H9 (cell line): Measurements from ENCODE around the gene DNAI1. TPM values are rescaled to one million over a fixed set of nuclear protein-coding genes. Genes with fewer than 3 reads are reported as not detected.

Experiments
- DNase-seq: peaks from one replicate; pipeline ENCODE4 v3.0.0-alpha.2; 2017
- H2AFZ ChIP-seq: one replicate; pipeline ENCODE4 v1.6.1; 2013; ENCODE audit warnings: mild to moderate bottlenecking, low read length, control low read depth, moderate library complexity
- H2AK5ac ChIP-seq: 2 replicates; pipeline ENCODE4 v1.6.1; 2013; ENCODE audit warnings: low read length, control low read depth, mixed read lengths; ENCODE audit not compliant: insufficient read length
- H2BK120ac ChIP-seq: one replicate; pipeline ENCODE4 v1.6.1; 2013; ENCODE audit warnings: low read depth, mild to moderate bottlenecking, low read length, control low read depth, inconsistent platforms; ENCODE audit not compliant: poor library complexity, severe bottlenecking
- H2BK12ac ChIP-seq: 2 replicates; pipeline ENCODE4 v1.6.1; 2013; ENCODE audit warnings: low read length, control low read depth, mixed read lengths, low read depth; ENCODE audit not compliant: insufficient read length
- H2BK15ac ChIP-seq: 2 replicates; pipeline ENCODE4 v1.6.1; 2013; ENCODE audit warnings: low read depth, low read length, control low read depth
- H2BK20ac ChIP-seq: one replicate; pipeline ENCODE4 v1.6.1; 2013; ENCODE audit warnings: low read depth, mild to moderate bottlenecking, low read length, control low read depth, inconsistent platforms; ENCODE audit not compliant: poor library complexity, severe bottlenecking
- H2BK5ac ChIP-seq: 2 replicates; pipeline ENCODE4 v1.6.1; 2013; ENCODE audit warnings: low read length, control low read depth, mixed read lengths; ENCODE audit not compliant: insufficient read length
- H3K14ac ChIP-seq: 2 replicates; pipeline ENCODE4 v1.6.1; 2013; ENCODE audit warnings: low read length, control low read depth; ENCODE audit not compliant: insufficient read depth
- H3K18ac ChIP-seq: 2 replicates; pipeline ENCODE4 v1.6.1; 2013; ENCODE audit warnings: low read depth, mild to moderate bottlenecking, mixed read lengths, low read length, control low read depth; ENCODE audit not compliant: insufficient read length
- H3K23ac ChIP-seq: 2 replicates; pipeline ENCODE4 v1.6.1; 2013; ENCODE audit warnings: low read length, control low read depth, mixed read lengths, low read depth; ENCODE audit not compliant: insufficient read length
- H3K23me2 ChIP-seq: 2 replicates; pipeline ENCODE4 v1.6.1; 2013; ENCODE audit warnings: low read depth, mild to moderate bottlenecking, mixed read lengths, low read length, control low read depth; ENCODE audit not compliant: insufficient read length, poor library complexity, severe bottlenecking
- H3K27ac ChIP-seq: 2 replicates; pipeline ENCODE4 v1.5.1; 2013; ENCODE audit warnings: low read length, control low read depth, mixed read lengths, low read depth; ENCODE audit not compliant: insufficient read length
- H3K27me3 ChIP-seq: 2 replicates; pipeline ENCODE4 v1.6.1; 2013; ENCODE audit warnings: low read length, control low read depth, inconsistent platforms; ENCODE audit not compliant: insufficient read depth
- H3K4ac ChIP-seq: 2 replicates; pipeline ENCODE4 v1.6.1; 2013; ENCODE audit warnings: low read depth, mild to moderate bottlenecking, control low read depth, inconsistent platforms, low read length, moderate library complexity
- H3K4me1 ChIP-seq: 2 replicates; pipeline ENCODE4 v1.6.1; 2013; ENCODE audit warnings: low read length, control low read depth, inconsistent platforms; ENCODE audit not compliant: insufficient read depth
- H3K4me2 ChIP-seq: 2 replicates; pipeline ENCODE4 v1.6.1; 2013; ENCODE audit warnings: low read length, control low read depth, mixed read lengths; ENCODE audit not compliant: insufficient read length, insufficient read depth
- H3K56ac ChIP-seq: 2 replicates; pipeline ENCODE4 v1.6.1; 2013; ENCODE audit warnings: low read depth, mild to moderate bottlenecking, mixed read lengths, low read length, control low read depth; ENCODE audit not compliant: insufficient read length
- H3K79me1 ChIP-seq: 2 replicates; pipeline ENCODE4 v1.6.1; 2013; ENCODE audit warnings: low read depth, mild to moderate bottlenecking, moderate library complexity, low read length, control low read depth, inconsistent platforms; ENCODE audit not compliant: insufficient read depth, poor library complexity, severe bottlenecking
- H3K79me2 ChIP-seq: 2 replicates; pipeline ENCODE4 v1.6.1; 2013; ENCODE audit warnings: low read length, control low read depth, inconsistent platforms; ENCODE audit not compliant: insufficient read depth
- H3K9ac ChIP-seq: 2 replicates; pipeline ENCODE4 v1.6.1; 2013; ENCODE audit warnings: low read length, control low read depth, mixed read lengths; ENCODE audit not compliant: insufficient read length; ENCODE audit errors: extremely low read depth
- H3K9me3 ChIP-seq: one replicate; pipeline ENCODE4 v1.6.1; 2013; ENCODE audit warnings: low read depth, low read length, inconsistent platforms; ENCODE audit not compliant: control insufficient read depth
- H3T11ph ChIP-seq: one replicate; pipeline ENCODE4 v1.6.1; 2013; ENCODE audit warnings: mild to moderate bottlenecking, low read length, control low read depth, inconsistent platforms
- H4K20me1 ChIP-seq: one replicate; pipeline ENCODE4 v1.6.1; 2013; ENCODE audit not compliant: control insufficient read depth, insufficient read length, insufficient read depth
- H4K5ac ChIP-seq: 2 replicates; pipeline ENCODE4 v1.6.1; 2013; ENCODE audit warnings: low read depth, mild to moderate bottlenecking, mixed read lengths, low read length, control low read depth; ENCODE audit not compliant: insufficient read length
- H4K8ac ChIP-seq: replicated peaks from 2 replicates; pipeline ENCODE4 v1.6.1; 2013; ENCODE audit warnings: low read length, control low read depth, mixed read lengths, low read depth; ENCODE audit not compliant: insufficient read length
- H4K91ac ChIP-seq: 2 replicates; pipeline ENCODE4 v1.6.1; 2013; ENCODE audit warnings: low read depth, mild to moderate bottlenecking, moderate library complexity, mixed read lengths, low read length, control low read depth; ENCODE audit not compliant: insufficient read length
- H3K27ac Mint-ChIP-seq, 3 experiments: 2 replicates in 2 of 3; 3 replicates in 1 of 3; pipeline ENCODE4 v1.8.0; 2020 to 2021; ENCODE audit warnings: mixed read lengths in 3 of 3, mild to moderate bottlenecking in 1 of 3, moderate library complexity in 1 of 3
- H3K27me3 Mint-ChIP-seq: 2 replicates; pipeline ENCODE4 v1.8.0; 2021; ENCODE audit warnings: low read depth, mild to moderate bottlenecking, moderate library complexity, mixed read lengths
- H3K36me3 Mint-ChIP-seq, 3 experiments: 2 replicates in 2 of 3; 3 replicates in 1 of 3; pipeline ENCODE4 v1.8.0; 2020 to 2021; ENCODE audit warnings: low read depth in 3 of 3, mixed read lengths in 3 of 3; ENCODE audit not compliant: insufficient read depth in 1 of 3
- H3K4me1 Mint-ChIP-seq, 2 experiments: 2 replicates each; pipeline ENCODE4 v1.8.0; 2020; ENCODE audit warnings: mixed read lengths in 2 of 2
- H3K4me3 Mint-ChIP-seq, 2 experiments: 2 replicates in 1 of 2; 3 replicates in 1 of 2; pipeline ENCODE4 v1.8.0; 2020 to 2021; ENCODE audit warnings: mild to moderate bottlenecking in 2 of 2, mixed read lengths in 2 of 2, moderate library complexity in 1 of 2
- H3K9me3 Mint-ChIP-seq, 2 experiments: 2 replicates in 1 of 2; 3 replicates in 1 of 2; pipeline ENCODE4 v1.8.0; 2020; ENCODE audit warnings: mild to moderate bottlenecking in 2 of 2, mixed read lengths in 2 of 2, moderate library complexity in 1 of 2
- WGBS: extraction: QIAGEN DNeasy Blood & Tissue Kit; methylation state at CpG from one replicate; pipeline ENCODE4 v1.1.7; 2013; ENCODE audit warnings: missing lambda C conversion rate, low lambda C conversion rate, mixed read lengths; ENCODE audit not compliant: insufficient read length; ENCODE audit errors: extremely low coverage; 5-methylcytosine and 5-hydroxymethylcytosine counted together
- total RNA-seq: library from RNA; stranded (reverse); gene quantifications from 2 replicates; pipeline ENCODE4 v1.2.1, GENCODE V29; 2021
- TF ChIP-seq, protein P1 (sequence below): fragments of 200-600 bp; sonication (generic); conservative IDR thresholded peaks from 3 replicates; pipeline ENCODE4 v1.8.0; 2021; ENCODE audit warnings: antibody characterized with exemption, mild to moderate bottlenecking

DNAI1 gene
- total RNA-seq, 1 experiment from 2014 or later = 0.22 TPM

GRCh38 chr9:34485822-34486221, 27.2 kb downstream of the DNAI1 start:
- Histone ChIP-seq H3K9me3 (no peaks in the 10 kb centered on the region), H3K4me2 (no peak overlapping the region), H3K56ac (no peak overlapping the region), H4K20me1 (no peaks in the 10 kb centered on the region), H3K23me2 (no peaks in the 10 kb centered on the region), H3K14ac (no peak overlapping the region), H3K23ac (no peak overlapping the region), H2AFZ (no peak overlapping the region), H3K4me1 (no peaks in the 10 kb centered on the region), H2AK5ac (no peak overlapping the region), H3K27ac (no peak overlapping the region), H3K18ac (no peak overlapping the region), H4K8ac (no peak overlapping the region), H2BK12ac (no peak overlapping the region), H3T11ph (no peak overlapping the region), H3K27me3 (no peaks in the 10 kb centered on the region; the same call in 1 of the 2 replicates), H3K4ac (no peak overlapping the region), H4K5ac (no peak overlapping the region), H2BK15ac (no peak overlapping the region), H3K79me2 (no peaks in the 10 kb centered on the region), H2BK120ac (no peak overlapping the region), H2BK20ac (no peak overlapping the region), H3K9ac (no peak overlapping the region), H3K79me1 (no peaks in the 10 kb centered on the region), H4K91ac (no peak overlapping the region), H2BK5ac (no peak overlapping the region)
- Mint-ChIP-seq H3K4me1 (no peaks in the 10 kb centered on the region), H3K9me3 (0 out of 5 replicates have a peak, but pooled peaks cover 0 to 2% of the 10 kb centered on the region in 2 experiments), H3K27ac (no peak overlapping the region), H3K36me3 (no peaks in the 10 kb centered on the region; a peak in 1 of 7 replicates), H3K27me3 (peaks cover 30% of the 10 kb centered on the region), H3K4me3 (no peak overlapping the region)
- WGBS = no CpG with 5 or more reads among the region's 6 CpGs
- TF ChIP-seq, protein P1, sequence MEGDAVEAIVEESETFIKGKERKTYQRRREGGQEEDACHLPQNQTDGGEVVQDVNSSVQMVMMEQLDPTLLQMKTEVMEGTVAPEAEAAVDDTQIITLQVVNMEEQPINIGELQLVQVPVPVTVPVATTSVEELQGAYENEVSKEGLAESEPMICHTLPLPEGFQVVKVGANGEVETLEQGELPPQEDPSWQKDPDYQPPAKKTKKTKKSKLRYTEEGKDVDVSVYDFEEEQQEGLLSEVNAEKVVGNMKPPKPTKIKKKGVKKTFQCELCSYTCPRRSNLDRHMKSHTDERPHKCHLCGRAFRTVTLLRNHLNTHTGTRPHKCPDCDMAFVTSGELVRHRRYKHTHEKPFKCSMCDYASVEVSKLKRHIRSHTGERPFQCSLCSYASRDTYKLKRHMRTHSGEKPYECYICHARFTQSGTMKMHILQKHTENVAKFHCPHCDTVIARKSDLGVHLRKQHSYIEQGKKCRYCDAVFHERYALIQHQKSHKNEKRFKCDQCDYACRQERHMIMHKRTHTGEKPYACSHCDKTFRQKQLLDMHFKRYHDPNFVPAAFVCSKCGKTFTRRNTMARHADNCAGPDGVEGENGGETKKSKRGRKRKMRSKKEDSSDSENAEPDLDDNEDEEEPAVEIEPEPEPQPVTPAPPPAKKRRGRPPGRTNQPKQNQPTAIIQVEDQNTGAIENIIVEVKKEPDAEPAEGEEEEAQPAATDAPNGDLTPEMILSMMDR = no peak
- DNase-seq = no peak
